RWPE2 (cell line): Measurements from ENCODE around the gene RRP8.

Experiments
- ATAC-seq: fragments of 200-7000 bp; cut with Tn5 transposase; 3 replicates; pipeline ENCODE4 v1.9.1; 2021; ENCODE audit warnings: low read depth
- DNase-seq: peaks from one replicate; pipeline ENCODE4 v3.0.0-alpha.2; 2020; ENCODE audit warnings: low spot score
- H3K27ac ChIP-seq: fragments of 450-650 bp; 2 replicates; pipeline ENCODE4 v1.5.1; 2017; ENCODE audit warnings: mild to moderate bottlenecking; ENCODE audit not compliant: poor library complexity, severe bottlenecking
- H3K27me3 ChIP-seq: fragments of 250-450 bp; sonication (Bioruptor Pico); 2 replicates; pipeline ENCODE4 v1.5.1; 2021; ENCODE audit warnings: mild to moderate bottlenecking, moderate library complexity; ENCODE audit not compliant: insufficient read depth, poor library complexity, severe bottlenecking
- H3K36me3 ChIP-seq: fragments of 250-450 bp; sonication (Bioruptor Pico); 2 replicates; pipeline ENCODE4 v1.5.1; 2020; ENCODE audit warnings: low read depth, mild to moderate bottlenecking, moderate library complexity
- H3K4me1 ChIP-seq: fragments of 250-450 bp; sonication (Bioruptor Pico); 2 replicates; pipeline ENCODE4 v1.5.1; 2021; ENCODE audit warnings: mild to moderate bottlenecking, moderate library complexity; ENCODE audit not compliant: insufficient read depth, poor library complexity, severe bottlenecking
- H3K4me3 ChIP-seq: fragments of 250-450 bp; sonication (Bioruptor Pico); 2 replicates; pipeline ENCODE4 v1.5.1; 2021; ENCODE audit warnings: mild to moderate bottlenecking, moderate library complexity; ENCODE audit not compliant: severe bottlenecking
- H3K9me3 ChIP-seq: fragments of 250-450 bp; sonication (Bioruptor Pico); 2 replicates; pipeline ENCODE4 v1.5.1; 2021; ENCODE audit warnings: mild to moderate bottlenecking, moderate library complexity; ENCODE audit not compliant: severe bottlenecking
- CTCF ChIP-seq: fragments of 450-650 bp; IDR thresholded peaks from one replicate; pipeline ENCODE4 v1.5.1; 2017; ENCODE audit warnings: mild to moderate bottlenecking, moderate library complexity; ENCODE audit not compliant: poor library complexity, severe bottlenecking

The RRP8 gene

GRCh38 chr11:6569706-6570105 is 33.7 kb downstream of the RRP8 start:
- ATAC-seq, result no peak
- Histone ChIP-seq H3K36me3 (no peaks in the 10 kb centered on the region), H3K4me3 (no peak overlapping the region), H3K9me3 (no peaks in the 10 kb centered on the region), H3K27me3 (no peaks in the 10 kb centered on the region), H3K27ac (no peak overlapping the region), H3K4me1 (no peaks in the 10 kb centered on the region)
- no peak for TF ChIP-seq CTCF
- no peak for DNase-seq

GRCh38 chr11:6568191-6568918 is 35.1 kb downstream of the RRP8 start:
- no peak overlapping the region for H3K4me3 ChIP-seq
- no peaks in the 10 kb centered on the region for H3K27me3 ChIP-seq
- H3K9me3 ChIP-seq, result no peaks in the 10 kb centered on the region
- H3K27ac ChIP-seq, result no peak overlapping the region
- no peak for DNase-seq
- ATAC-seq, result no peak
- H3K4me1 ChIP-seq, result no peaks in the 10 kb centered on the region
- TF ChIP-seq CTCF, result no peak
- H3K36me3 ChIP-seq, result no peaks in the 10 kb centered on the region

GRCh38 chr11:6567371-6567745 is 36.1 kb downstream of the RRP8 start:
- H3K4me1 ChIP-seq, result no peaks in the 10 kb centered on the region
- H3K9me3 ChIP-seq, result no peaks in the 10 kb centered on the region
- no peak for DNase-seq
- no peaks in the 10 kb centered on the region for H3K27me3 ChIP-seq
- no peaks in the 10 kb centered on the region for H3K36me3 ChIP-seq
- ATAC-seq, result no peak
- H3K27ac ChIP-seq, result no peak overlapping the region
- H3K4me3 ChIP-seq, result no peak overlapping the region
- no peak for TF ChIP-seq CTCF

GRCh38 chr11:6566704-6567370 is 36.6 kb downstream of the RRP8 start:
- no peak for DNase-seq
- ATAC-seq, result no peak
- Histone ChIP-seq H3K36me3 (no peaks in the 10 kb centered on the region), H3K9me3 (no peaks in the 10 kb centered on the region), H3K27ac (no peak overlapping the region), H3K4me1 (no peaks in the 10 kb centered on the region), H3K4me3 (no peak overlapping the region), H3K27me3 (no peaks in the 10 kb centered on the region)
- no peak for TF ChIP-seq CTCF
